ENCODE data around the gene CHMP5. TPM values are rescaled to one million over a fixed set of nuclear protein-coding genes. Genes with fewer than 3 reads are reported as not detected.
"Not testable (repeated sequence)": the region's sequence is repeated elsewhere in the genome, so short reads cannot be mapped to it uniquely, and the experiment has no call there.

CHMP5 gene
- total RNA-seq, 2 donors from 2014 or later: 50.0 to 55.9 TPM

DNA sequence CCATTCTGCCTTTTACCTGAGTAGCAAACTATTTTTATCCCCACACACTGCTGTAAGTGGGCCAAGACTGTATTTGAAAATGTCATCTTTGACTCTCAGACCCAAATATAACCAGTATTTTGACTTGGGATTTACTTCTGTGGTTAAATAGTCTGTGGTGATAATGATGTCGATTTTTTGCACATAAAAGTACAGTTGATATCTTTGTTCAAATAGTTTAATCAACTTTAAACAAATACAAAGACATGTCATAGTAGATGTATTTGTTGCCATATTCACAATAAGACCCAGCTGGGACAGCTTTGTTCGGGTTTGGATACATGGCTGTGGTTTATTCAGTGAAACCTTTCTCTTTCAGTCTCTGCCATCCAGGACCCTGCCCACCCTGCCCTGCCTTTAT is 45.9 kb downstream of the CHMP5 start:
- Histone ChIP-seq H3K4me3 (no peak overlapping the region), H3K9me3 (no peaks in the 10 kb centered on the region), H3K36me3 (peaks cover 78% of the 10 kb centered on the region), H3K27ac (no peak overlapping the region), H3K4me1 (ENCODE audit: control insufficient read depth in 1 of 2, low read depth in 2 of 2) (no peaks in the 10 kb centered on the region), H3K27me3 (replicated peaks; ENCODE audit: insufficient read depth) (no peaks in the 10 kb centered on the region)
- ATAC-seq (ENCODE audit: insufficient number of reproducible peaks, low FRiP score, low read depth) (no peak), DNase-seq (ENCODE audit: low spot score) (no peak)
- TF ChIP-seq, protein P1, sequence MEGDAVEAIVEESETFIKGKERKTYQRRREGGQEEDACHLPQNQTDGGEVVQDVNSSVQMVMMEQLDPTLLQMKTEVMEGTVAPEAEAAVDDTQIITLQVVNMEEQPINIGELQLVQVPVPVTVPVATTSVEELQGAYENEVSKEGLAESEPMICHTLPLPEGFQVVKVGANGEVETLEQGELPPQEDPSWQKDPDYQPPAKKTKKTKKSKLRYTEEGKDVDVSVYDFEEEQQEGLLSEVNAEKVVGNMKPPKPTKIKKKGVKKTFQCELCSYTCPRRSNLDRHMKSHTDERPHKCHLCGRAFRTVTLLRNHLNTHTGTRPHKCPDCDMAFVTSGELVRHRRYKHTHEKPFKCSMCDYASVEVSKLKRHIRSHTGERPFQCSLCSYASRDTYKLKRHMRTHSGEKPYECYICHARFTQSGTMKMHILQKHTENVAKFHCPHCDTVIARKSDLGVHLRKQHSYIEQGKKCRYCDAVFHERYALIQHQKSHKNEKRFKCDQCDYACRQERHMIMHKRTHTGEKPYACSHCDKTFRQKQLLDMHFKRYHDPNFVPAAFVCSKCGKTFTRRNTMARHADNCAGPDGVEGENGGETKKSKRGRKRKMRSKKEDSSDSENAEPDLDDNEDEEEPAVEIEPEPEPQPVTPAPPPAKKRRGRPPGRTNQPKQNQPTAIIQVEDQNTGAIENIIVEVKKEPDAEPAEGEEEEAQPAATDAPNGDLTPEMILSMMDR (IDR thresholded peaks at IDR 0.05): no peak

DNA sequence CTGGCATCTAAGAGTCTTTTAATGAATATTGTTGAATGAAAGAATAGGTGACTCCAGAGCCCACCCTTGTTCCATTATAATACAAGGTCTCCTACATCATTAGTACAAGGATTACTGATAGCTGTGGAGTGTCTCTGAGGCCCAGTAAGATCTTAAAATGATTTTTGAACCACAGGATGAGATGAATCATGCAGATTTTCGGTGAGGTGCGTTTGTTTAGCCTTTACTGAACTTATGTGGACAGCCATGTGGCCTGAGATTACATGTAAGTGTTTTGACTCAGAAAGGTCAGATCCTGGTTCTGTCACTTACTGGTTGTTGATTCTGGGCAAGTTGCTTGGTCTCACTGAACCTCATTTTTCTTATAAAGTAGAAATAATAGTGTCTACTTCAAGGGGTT is 47.1 kb downstream of the CHMP5 start:
- Histone ChIP-seq H3K27ac (no peak overlapping the region), H3K36me3 (peaks cover 74% of the 10 kb centered on the region)

DNA sequence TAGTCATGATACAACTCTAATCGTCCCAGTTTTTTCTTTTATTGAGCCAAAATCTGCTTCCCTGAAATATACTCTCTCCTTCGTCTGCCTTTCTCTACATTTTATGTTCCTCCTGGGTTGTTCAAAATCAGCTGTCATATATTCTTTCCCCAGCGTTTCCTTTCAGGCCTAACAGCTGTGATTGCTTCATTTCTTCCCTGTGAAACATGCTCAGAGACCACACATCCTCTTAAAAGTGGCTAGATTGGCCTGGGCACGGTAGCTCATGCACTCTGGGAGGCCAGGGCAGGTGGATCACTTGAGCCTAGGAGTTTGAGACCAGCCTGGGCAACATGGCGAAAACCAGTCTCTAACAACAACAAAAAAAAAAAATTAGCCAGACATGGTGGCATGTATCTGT is 50.5 kb downstream of the CHMP5 start:
- DNase-seq (ENCODE audit: low spot score): no peak
- Histone ChIP-seq H3K4me3 (no peak overlapping the region), H3K36me3 (peaks cover 65% of the 10 kb centered on the region), H3K9me3 (no peaks in the 10 kb centered on the region), H3K4me1 (ENCODE audit: control insufficient read depth in 1 of 2, low read depth in 2 of 2) (peaks cover 0 to 7% of the 10 kb centered on the region in 2 donors), H3K27ac (no peak overlapping the region), H3K27me3 (replicated peaks; ENCODE audit: insufficient read depth) (no peaks in the 10 kb centered on the region)
- TF ChIP-seq, protein P1 (IDR thresholded peaks at IDR 0.05): no peak
- no peak for ATAC-seq (ENCODE audit: insufficient number of reproducible peaks, low FRiP score, low read depth)

More for the DNA sequence above, 47.1 kb downstream of the CHMP5 start:
- ATAC-seq (ENCODE audit: insufficient number of reproducible peaks, low FRiP score, low read depth): no peak
- no peaks in the 10 kb centered on the region for H3K27me3 ChIP-seq (replicated peaks; ENCODE audit: insufficient read depth)
- H3K9me3 ChIP-seq: no peaks in the 10 kb centered on the region
- H3K4me3 ChIP-seq: no peak overlapping the region
- no peak for DNase-seq (ENCODE audit: low spot score)
- no peaks in the 10 kb centered on the region for H3K4me1 ChIP-seq (ENCODE audit: control insufficient read depth in 1 of 2, low read depth in 2 of 2)
- TF ChIP-seq, protein P1 (IDR thresholded peaks at IDR 0.05): no peak

DNA sequence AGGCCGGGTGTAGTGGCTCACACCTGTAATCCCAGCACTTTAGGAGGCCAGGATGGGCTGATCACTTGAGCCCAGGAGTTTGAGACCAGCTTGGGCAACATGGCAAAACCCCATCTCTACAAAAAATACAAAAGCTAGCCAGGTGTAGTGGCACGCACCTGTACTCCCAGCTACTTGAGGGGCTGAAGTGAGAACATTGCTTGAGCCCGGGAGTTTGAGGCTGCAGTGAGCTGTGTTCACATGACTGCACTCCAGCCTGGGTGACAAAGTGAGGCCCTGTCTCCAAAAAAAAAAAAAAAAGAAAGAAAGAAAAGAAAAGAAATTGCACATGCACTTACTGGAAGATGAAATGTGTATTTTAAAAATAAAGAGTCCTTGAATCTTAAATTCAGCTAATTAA is 52.3 kb downstream of the CHMP5 start:
- DNase-seq (ENCODE audit: low spot score); H3K27me3 ChIP-seq (replicated peaks; ENCODE audit: insufficient read depth); H3K9me3 ChIP-seq; H3K4me3 ChIP-seq; ATAC-seq (ENCODE audit: insufficient number of reproducible peaks, low FRiP score, low read depth); H3K27ac ChIP-seq: not testable (repeated sequence)
- Histone ChIP-seq H3K4me1 (ENCODE audit: control insufficient read depth in 1 of 2, low read depth in 2 of 2) (peaks cover 6 to 15% of the 10 kb centered on the region in 2 donors), H3K36me3 (peaks cover 62% of the 10 kb centered on the region)

DNA sequence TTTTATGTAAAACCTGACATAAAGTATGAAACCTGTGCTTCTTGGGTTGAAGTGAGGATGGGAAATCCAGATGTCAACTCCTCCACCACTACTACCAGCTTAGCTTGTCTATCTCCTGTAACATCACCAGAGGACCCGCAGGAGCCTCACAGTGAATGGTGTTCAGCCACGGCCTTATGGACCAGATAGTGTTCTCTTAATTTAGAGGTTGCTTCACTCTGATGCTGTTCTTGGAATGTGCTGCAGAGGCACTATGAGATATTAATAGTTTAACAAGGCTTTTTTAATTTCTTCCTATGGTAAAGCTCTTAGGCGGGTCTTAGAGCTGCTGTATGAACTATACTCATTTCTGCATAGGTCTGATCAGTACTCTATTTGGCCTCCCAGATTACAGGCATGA is 53.4 kb downstream of the CHMP5 start:
- DNase-seq (ENCODE audit: low spot score): no peak
- no peak overlapping the region for H3K27ac ChIP-seq
- no peaks in the 10 kb centered on the region for H3K27me3 ChIP-seq (replicated peaks; ENCODE audit: insufficient read depth)
- TF ChIP-seq, protein P1 (IDR thresholded peaks at IDR 0.05): no peak
- H3K36me3 ChIP-seq: peaks cover 58% of the 10 kb centered on the region
- ATAC-seq (ENCODE audit: insufficient number of reproducible peaks, low FRiP score, low read depth): no peak
- H3K4me1 ChIP-seq (ENCODE audit: control insufficient read depth in 1 of 2, low read depth in 2 of 2): peaks cover 6 to 15% of the 10 kb centered on the region in 2 donors
- no peak overlapping the region for H3K4me3 ChIP-seq
- H3K9me3 ChIP-seq: no peaks in the 10 kb centered on the region

DNA sequence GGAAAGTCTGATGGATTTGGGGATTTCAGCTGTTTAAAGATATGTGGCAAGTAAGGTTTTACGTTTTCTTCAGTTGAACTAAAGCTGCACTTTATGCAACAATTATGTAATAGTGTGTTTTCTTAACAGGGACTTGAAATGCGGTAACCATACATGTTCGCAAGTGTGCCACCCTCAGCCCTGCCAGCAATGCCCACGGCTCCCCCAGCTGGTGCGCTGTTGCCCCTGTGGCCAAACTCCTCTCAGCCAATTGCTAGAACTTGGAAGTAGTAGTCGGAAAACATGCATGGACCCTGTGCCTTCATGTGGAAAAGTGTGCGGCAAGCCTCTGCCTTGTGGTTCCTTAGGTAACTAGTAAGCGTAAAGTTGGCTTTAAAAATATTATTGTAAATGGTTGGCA is 53.9 kb downstream of the CHMP5 start:
- peaks cover 6 to 15% of the 10 kb centered on the region in 2 donors for H3K4me1 ChIP-seq (ENCODE audit: control insufficient read depth in 1 of 2, low read depth in 2 of 2)
- no peaks in the 10 kb centered on the region for H3K9me3 ChIP-seq
- H3K27ac ChIP-seq: no peak overlapping the region
- TF ChIP-seq, protein P1 (IDR thresholded peaks at IDR 0.05): no peak
- DNase-seq (ENCODE audit: low spot score): no peak
- no peak overlapping the region for H3K4me3 ChIP-seq
- ATAC-seq (ENCODE audit: insufficient number of reproducible peaks, low FRiP score, low read depth): no peak
- H3K27me3 ChIP-seq (replicated peaks; ENCODE audit: insufficient read depth): no peaks in the 10 kb centered on the region
- H3K36me3 ChIP-seq: peaks cover 53% of the 10 kb centered on the region
